GM19099 (cell line): ENCODE measurements around the gene ATP10D.

Source experiments
- POLR2A ChIP-seq: IDR thresholded peaks from 3 replicates; pipeline ENCODE4 v1.6.1; 2011; ENCODE audit warnings: low read depth; ENCODE audit not compliant: insufficient read length; ENCODE audit errors: extremely low read depth

ATP10D gene

GRCh38 chr4:47519239-47519883 is 34.3 kb downstream of the ATP10D start:
- no peak for TF ChIP-seq POLR2A

- no peak for TF ChIP-seq POLR2A
These were observed 40.2 kb downstream of the ATP10D start for GRCh38 chr4:47525154-47525819.

- no peak for TF ChIP-seq POLR2A
These were observed 41.2 kb downstream of the ATP10D start for GRCh38 chr4:47526281-47526680.

- TF ChIP-seq POLR2A: no peak
These were observed 45.7 kb downstream of the ATP10D start for GRCh38 chr4:47530801-47531200.

- no peak for TF ChIP-seq POLR2A
These were observed 46.3 kb downstream of the ATP10D start for GRCh38 chr4:47531241-47531953.

GRCh38 chr4:47531954-47532321 is 46.9 kb downstream of the ATP10D start:
- no peak for TF ChIP-seq POLR2A

GRCh38 chr4:47532658-47533057 is 47.6 kb downstream of the ATP10D start:
- TF ChIP-seq POLR2A: no peak

- TF ChIP-seq POLR2A: no peak
These were observed 48.7 kb downstream of the ATP10D start for GRCh38 chr4:47533689-47534347.

- TF ChIP-seq POLR2A: no peak
These were observed 49.7 kb downstream of the ATP10D start for GRCh38 chr4:47534772-47535171.

GRCh38 chr4:47535567-47536147 is 50.6 kb downstream of the ATP10D start:
- no peak for TF ChIP-seq POLR2A

GRCh38 chr4:47536966-47537365 is 51.9 kb downstream of the ATP10D start:
- no peak for TF ChIP-seq POLR2A

- TF ChIP-seq POLR2A: no peak
These were observed 53.2 kb downstream of the ATP10D start for GRCh38 chr4:47538111-47538824.

GRCh38 chr4:47538825-47539154 is 53.7 kb downstream of the ATP10D start:
- no peak for TF ChIP-seq POLR2A

- TF ChIP-seq POLR2A: no peak
These were observed 58.3 kb downstream of the ATP10D start for GRCh38 chr4:47543331-47543730.
